NCI-H2196 (cell line): ENCODE measurements around the gene CCL15.
A peak's percentile ranks its signal among the peaks of the same experiment; 100 is the strongest.
"Not testable (repeated sequence)": the region's sequence is repeated elsewhere in the genome, so short reads cannot be mapped to it uniquely, and the experiment has no call there.

Experiments
- DNase-seq: peaks from one replicate; lab custom pipeline; 2025; ENCODE audit not compliant: unreplicated experiment; lab: John Stamatoyannopoulos, UW

The CCL15 gene

GRCh38 chr17:35995346-35995745 lies 6.0 kb downstream of the CCL15 start:
- not testable (repeated sequence) for DNase-seq

GRCh38 chr17:35991075-35991474 lies 10.3 kb downstream of the CCL15 start:
- DNase-seq = no peak

GRCh38 chr17:35988164-35988563 lies 13.2 kb downstream of the CCL15 start:
- no peak for DNase-seq

GRCh38 chr17:35986643-35987042 lies 14.7 kb downstream of the CCL15 start, which contains the start of gene CCL14:
TSS of gene CCL14 (minus strand) at chr17:35986729. CDS start at chr17:35986649, 80 bp downstream.
- DNase-seq = no peak

GRCh38 chr17:35984140-35984539 lies 17.2 kb downstream of the CCL15 start:
- no peak for DNase-seq

- no peak for DNase-seq
These were observed 18.8 kb downstream of the CCL15 start for GRCh38 chr17:35982409-35983191.

GRCh38 chr17:35981908-35982330 lies 19.4 kb downstream of the CCL15 start:
- DNase-seq = no peak

- DNase-seq = no peak
These were observed 20.1 kb downstream of the CCL15 start, which contains the start of gene CCL16 for GRCh38 chr17:35981246-35981645. TSS of gene CCL16 (minus strand) at chr17:35981497. CDS start at chr17:35981420, 77 bp downstream.

GRCh38 chr17:35978346-35978745 lies 23.0 kb downstream of the CCL15 start:
- no peak for DNase-seq

GRCh38 chr17:35977509-35977908 lies 23.8 kb downstream of the CCL15 start:
- no peak for DNase-seq

GRCh38 chr17:35973333-35974260 lies 27.8 kb downstream of the CCL15 start:
- DNase-seq = no peak

GRCh38 chr17:35972945-35973332 lies 28.4 kb downstream of the CCL15 start:
- no peak for DNase-seq

- DNase-seq = no peak
These were observed 28.8 kb downstream of the CCL15 start for GRCh38 chr17:35972535-35972934.

- no peak for DNase-seq
These were observed 29.3 kb downstream of the CCL15 start for GRCh38 chr17:35972066-35972465.

- DNase-seq = peak; percentile 71
These were observed 31.6 kb downstream of the CCL15 start for GRCh38 chr17:35969558-35970380.

- no peak for DNase-seq
These were observed 32.8 kb downstream of the CCL15 start for GRCh38 chr17:35968520-35969054.

GRCh38 chr17:35965272-35965671 lies 36.1 kb downstream of the CCL15 start:
- DNase-seq = no peak

- DNase-seq = no peak
These were observed 37.7 kb downstream of the CCL15 start for GRCh38 chr17:35963663-35964062.

- no peak for DNase-seq
These were observed 47.6 kb downstream of the CCL15 start for GRCh38 chr17:35953720-35954119.

- DNase-seq = no peak
These were observed 52.0 kb downstream of the CCL15 start for GRCh38 chr17:35949401-35949800.

- no peak for DNase-seq
These were observed 53.3 kb downstream of the CCL15 start for GRCh38 chr17:35948092-35948491.
